H1 (cell line): ENCODE measurements around the gene SCYGR1.

Experiments used
- CTCF ChIP-seq, 3 experiments: IDR thresholded peaks; 1 replicate in 2 of 3; 2 replicates in 1 of 3; pipeline versions ENCODE4 v1.5.1 to v1.6.1; 2011; ENCODE audit warnings: low read length in 3 of 3, mild to moderate bottlenecking in 3 of 3, inconsistent platforms in 2 of 3, low read depth in 1 of 3, moderate library complexity in 1 of 3; ENCODE audit not compliant: insufficient read depth in 1 of 3; ENCODE audit errors: control extremely low read depth in 1 of 3
- GABPA ChIP-seq: IDR thresholded peaks from 2 replicates; pipeline ENCODE4 v1.6.1; 2011; ENCODE audit warnings: mild to moderate bottlenecking, low read length, moderate library complexity, borderline replicate concordance; ENCODE audit not compliant: insufficient read depth
- JUN ChIP-seq: IDR thresholded peaks from 2 replicates; pipeline ENCODE4 v1.6.1; 2011; ENCODE audit warnings: low read depth, mild to moderate bottlenecking, improper control_type of control experiment, low read length
- KDM5A ChIP-seq: fragments of 200-600 bp; IDR thresholded peaks from 2 replicates; pipeline ENCODE4 v1.7.1; 2012; ENCODE audit warnings: mild to moderate bottlenecking, low read length, inconsistent platforms, mixed read lengths
- MAX ChIP-seq: IDR thresholded peaks from 2 replicates; pipeline ENCODE4 v1.6.1; 2012; ENCODE audit warnings: inconsistent platforms
- POLR2A ChIP-seq, 2 experiments: IDR thresholded peaks; 1 replicate in 1 of 2; 2 replicates in 1 of 2; pipeline ENCODE4 v1.6.1; 2011; ENCODE audit warnings: low read depth in 2 of 2, low read length in 2 of 2, mild to moderate bottlenecking in 2 of 2; ENCODE audit errors: control extremely low read depth in 1 of 2
- POLR2AphosphoS5 ChIP-seq: IDR thresholded peaks from 2 replicates; pipeline ENCODE4 v1.6.1; 2011; ENCODE audit warnings: low read depth, low read length
- RAD21 ChIP-seq, 2 experiments: IDR thresholded peaks in 1 of 2; conservative IDR thresholded peaks in 1 of 2; 2 replicates each; pipeline ENCODE4 v1.6.1; 2011; ENCODE audit warnings: low read depth in 2 of 2, low read length in 2 of 2, improper control_type of control experiment in 1 of 2, inconsistent platforms in 1 of 2, mild to moderate bottlenecking in 1 of 2, moderate library complexity in 1 of 2
- RFX5 ChIP-seq: IDR thresholded peaks from 2 replicates; pipeline ENCODE4 v1.6.1; 2011; ENCODE audit warnings: low read depth, low read length, improper control_type of control experiment, borderline replicate concordance
- RXRA ChIP-seq: IDR thresholded peaks from 2 replicates; pipeline ENCODE4 v1.6.1; 2011; ENCODE audit warnings: low read depth, mild to moderate bottlenecking, low read length, moderate library complexity; ENCODE audit not compliant: insufficient read depth
- SP1 ChIP-seq: IDR thresholded peaks from 2 replicates; pipeline ENCODE4 v1.6.1; 2011; ENCODE audit warnings: low read depth, low read length
- SP4 ChIP-seq: IDR thresholded peaks from 2 replicates; pipeline ENCODE4 v1.6.1; 2012; ENCODE audit warnings: low read length, inconsistent platforms
- TAF1 ChIP-seq: IDR thresholded peaks from 2 replicates; pipeline ENCODE4 v1.6.1; 2011; ENCODE audit warnings: mild to moderate bottlenecking, low read depth, low read length
- USF2 ChIP-seq: IDR thresholded peaks from 2 replicates; pipeline ENCODE4 v1.6.1; 2011; ENCODE audit warnings: low read length, improper control_type of control experiment

GRCh38 chr2:227428731-227429285 lies 41.1 kb upstream of the SCYGR1 start:
- TF ChIP-seq CTCF (IDR thresholded peaks at IDR 0.05; ENCODE audit: control extremely low read depth in 1 of 3, insufficient read depth in 1 of 3, low read depth in 1 of 3, low read length in 3 of 3) (no peak), POLR2A (IDR thresholded peaks at IDR 0.05; ENCODE audit: control extremely low read depth in 1 of 2, low read depth in 2 of 2, low read length in 2 of 2) (no peak), GABPA (no peak), RXRA (no peak), POLR2AphosphoS5 (no peak), RAD21 (IDR thresholded peaks at IDR 0.05 in 1 of 2, conservative IDR thresholded peaks at IDR 0.05 in 1 of 2; ENCODE audit: low read depth in 2 of 2, low read length in 2 of 2) (no peak), MAX (no peak), RFX5 (no peak), SP1 (no peak), TAF1 (no peak), JUN (no peak), KDM5A (no peak), SP4 (no peak), USF2 (no peak)
